ENCODE results near the gene SPON2.

SPON2 gene

GRCh38 chr4:1198098-1198844 lies 25.9 kb upstream of the SPON2 start:
- H3K9me3 ChIP-seq (ENCODE audit: control extremely low read depth in 1 of 5, control insufficient read depth in 4 of 5, insufficient read depth in 2 of 5, low read depth in 1 of 5, low read length in 4 of 5) = no peaks in the 10 kb centered on the region
- H3K4me3 ChIP-seq (ENCODE audit: control insufficient read depth in 1 of 7, extremely low read depth in 1 of 7, insufficient read depth in 4 of 7, low read depth in 2 of 7, low read length in 6 of 7) = no peak overlapping the region
- no peak overlapping the region for H3K27ac ChIP-seq (ENCODE audit: insufficient read depth in 1 of 2, low read depth in 1 of 2, low read length in 2 of 2, poor library complexity in 1 of 2, severe bottlenecking in 2 of 2)
- WGBS (ENCODE audit: insufficient coverage) = 97% methylated on average over 20 of the region's 24 CpGs
- peaks cover 0 to 2% (median 0%) of the 10 kb centered on the region in 5 experiments for H3K27me3 ChIP-seq (replicated peaks in 2 of 5; ENCODE audit: control insufficient read depth in 4 of 5, insufficient read depth in 5 of 5, low read length in 4 of 5)
- POLR2A ChIA-PET = no interaction called here
- no peaks in the 10 kb centered on the region for H3K36me3 ChIP-seq (ENCODE audit: control insufficient read depth in 4 of 4, insufficient read depth in 4 of 4, low read length in 3 of 4)
- CTCF ChIA-PET = interaction anchor here (1.6 kb wide), 1 partner anchor 35 kb away, joined by 3 read pairs; no protein-coding TSS in a partner anchor
- no peak for DNase-seq
- H3K4me1 ChIP-seq (ENCODE audit: control extremely low read depth in 1 of 4, control insufficient read depth in 4 of 4, insufficient read depth in 4 of 4, low read length in 3 of 4) = peaks cover 0 to 38% (median 35%) of the 10 kb centered on the region in 4 experiments

GRCh38 chr4:1196421-1197183 lies 24.2 kb upstream of the SPON2 start:
- DNase-seq = no peak
- Histone ChIP-seq H3K9me3 (ENCODE audit: control extremely low read depth in 1 of 5, control insufficient read depth in 4 of 5, insufficient read depth in 2 of 5, low read depth in 1 of 5, low read length in 4 of 5) (no peaks in the 10 kb centered on the region), H3K27me3 (replicated peaks in 2 of 5; ENCODE audit: control insufficient read depth in 4 of 5, insufficient read depth in 5 of 5, low read length in 4 of 5) (peaks cover 0 to 2% (median 0%) of the 10 kb centered on the region in 5 experiments), H3K27ac (ENCODE audit: insufficient read depth in 1 of 2, low read depth in 1 of 2, low read length in 2 of 2, poor library complexity in 1 of 2, severe bottlenecking in 2 of 2) (no peak overlapping the region), H3K4me3 (ENCODE audit: control insufficient read depth in 1 of 7, extremely low read depth in 1 of 7, insufficient read depth in 4 of 7, low read depth in 2 of 7, low read length in 6 of 7) (no peak overlapping the region), H3K36me3 (ENCODE audit: control insufficient read depth in 4 of 4, insufficient read depth in 4 of 4, low read length in 3 of 4) (no peaks in the 10 kb centered on the region), H3K4me1 (ENCODE audit: control extremely low read depth in 1 of 4, control insufficient read depth in 4 of 4, insufficient read depth in 4 of 4, low read length in 3 of 4) (peaks cover 0 to 23% (median 20%) of the 10 kb centered on the region in 4 experiments)
- ChIA-PET POLR2A (no interaction called here), CTCF (interaction anchor here (0.9 to 1.6 kb wide), 2 partner anchors 25 to 37 kb away, joined by 3 read pairs; no protein-coding TSS in a partner anchor)
- 94% methylated on average over 13 of the region's 13 CpGs for WGBS (ENCODE audit: insufficient coverage)

GRCh38 chr4:1195891-1196401 lies 23.6 kb upstream of the SPON2 start:
- ChIA-PET POLR2A (no interaction called here), CTCF (interaction anchor here (0.9 kb wide), 1 partner anchor 25 kb away, joined by 3 read pairs; no protein-coding TSS in a partner anchor)
- Histone ChIP-seq H3K4me3 (ENCODE audit: control insufficient read depth in 1 of 7, extremely low read depth in 1 of 7, insufficient read depth in 4 of 7, low read depth in 2 of 7, low read length in 6 of 7) (no peak overlapping the region), H3K27ac (ENCODE audit: insufficient read depth in 1 of 2, low read depth in 1 of 2, low read length in 2 of 2, poor library complexity in 1 of 2, severe bottlenecking in 2 of 2) (no peak overlapping the region), H3K4me1 (ENCODE audit: control extremely low read depth in 1 of 4, control insufficient read depth in 4 of 4, insufficient read depth in 4 of 4, low read length in 3 of 4) (peaks cover 0 to 17% (median 15%) of the 10 kb centered on the region in 4 experiments), H3K36me3 (ENCODE audit: control insufficient read depth in 4 of 4, insufficient read depth in 4 of 4, low read length in 3 of 4) (no peaks in the 10 kb centered on the region), H3K27me3 (replicated peaks in 2 of 5; ENCODE audit: control insufficient read depth in 4 of 5, insufficient read depth in 5 of 5, low read length in 4 of 5) (peaks cover 0 to 2% (median 0%) of the 10 kb centered on the region in 5 experiments), H3K9me3 (ENCODE audit: control extremely low read depth in 1 of 5, control insufficient read depth in 4 of 5, insufficient read depth in 2 of 5, low read depth in 1 of 5, low read length in 4 of 5) (no peaks in the 10 kb centered on the region)
- WGBS (ENCODE audit: insufficient coverage) = 94% methylated on average over 16 of the region's 16 CpGs
- DNase-seq = no peak

- ChIA-PET POLR2A (no interaction called here), CTCF (no interaction called here)
- Histone ChIP-seq H3K4me3 (ENCODE audit: control insufficient read depth in 1 of 7, extremely low read depth in 1 of 7, insufficient read depth in 4 of 7, low read depth in 2 of 7, low read length in 6 of 7) (no peak overlapping the region), H3K27me3 (replicated peaks in 2 of 5; ENCODE audit: control insufficient read depth in 4 of 5, insufficient read depth in 5 of 5, low read length in 4 of 5) (peaks cover 0 to 2% (median 0%) of the 10 kb centered on the region in 5 experiments), H3K4me1 (ENCODE audit: control extremely low read depth in 1 of 4, control insufficient read depth in 4 of 4, insufficient read depth in 4 of 4, low read length in 3 of 4) (peaks cover 0 to 9% (median 7%) of the 10 kb centered on the region in 4 experiments), H3K9me3 (ENCODE audit: control extremely low read depth in 1 of 5, control insufficient read depth in 4 of 5, insufficient read depth in 2 of 5, low read depth in 1 of 5, low read length in 4 of 5) (no peaks in the 10 kb centered on the region), H3K36me3 (ENCODE audit: control insufficient read depth in 4 of 4, insufficient read depth in 4 of 4, low read length in 3 of 4) (no peaks in the 10 kb centered on the region), H3K27ac (ENCODE audit: insufficient read depth in 1 of 2, low read depth in 1 of 2, low read length in 2 of 2, poor library complexity in 1 of 2, severe bottlenecking in 2 of 2) (no peak overlapping the region)
- 91% methylated on average over 18 of the region's 29 CpGs for WGBS (ENCODE audit: insufficient coverage)
- DNase-seq = no peak
Measured at GRCh38 chr4:1195109-1195671, 22.8 kb upstream of the SPON2 start.

- no peaks in the 10 kb centered on the region for H3K36me3 ChIP-seq (ENCODE audit: control insufficient read depth in 4 of 4, insufficient read depth in 4 of 4, low read length in 3 of 4)
- CTCF ChIA-PET = interaction anchor here (1.0 kb wide), 1 partner anchor 11 kb away, joined by 5 read pairs; no protein-coding TSS in a partner anchor
- WGBS (ENCODE audit: insufficient coverage) = 92% methylated on average over 51 of the region's 52 CpGs
- POLR2A ChIA-PET = no interaction called here
- no peak for DNase-seq
- H3K27me3 ChIP-seq (replicated peaks in 2 of 5; ENCODE audit: control insufficient read depth in 4 of 5, insufficient read depth in 5 of 5, low read length in 4 of 5) = peaks cover 0 to 2% (median 0%) of the 10 kb centered on the region in 5 experiments
- H3K4me1 ChIP-seq (ENCODE audit: control extremely low read depth in 1 of 4, control insufficient read depth in 4 of 4, insufficient read depth in 4 of 4, low read length in 3 of 4) = peaks cover 0 to under 1% (median 0%) of the 10 kb centered on the region in 4 experiments
- no peaks in the 10 kb centered on the region for H3K9me3 ChIP-seq (ENCODE audit: control extremely low read depth in 1 of 5, control insufficient read depth in 4 of 5, insufficient read depth in 2 of 5, low read depth in 1 of 5, low read length in 4 of 5)
- no peak overlapping the region for H3K4me3 ChIP-seq (ENCODE audit: control insufficient read depth in 1 of 7, extremely low read depth in 1 of 7, insufficient read depth in 4 of 7, low read depth in 2 of 7, low read length in 6 of 7)
- no peak overlapping the region for H3K27ac ChIP-seq (ENCODE audit: insufficient read depth in 1 of 2, low read depth in 1 of 2, low read length in 2 of 2, poor library complexity in 1 of 2, severe bottlenecking in 2 of 2)
Measured at GRCh38 chr4:1194010-1194900, 21.9 kb upstream of the SPON2 start.

- POLR2A ChIA-PET = no interaction called here
Measured at GRCh38 chr4:1193206-1194009, 21.0 kb upstream of the SPON2 start.

More at GRCh38 chr4:1193206-1194009, 21.0 kb upstream of the SPON2 start:
- CTCF ChIA-PET = interaction anchor here (1.0 kb wide), 1 partner anchor 10 kb away, joined by 5 read pairs; no protein-coding TSS in a partner anchor
- Histone ChIP-seq H3K36me3 (ENCODE audit: control insufficient read depth in 4 of 4, insufficient read depth in 4 of 4, low read length in 3 of 4) (no peaks in the 10 kb centered on the region), H3K27me3 (replicated peaks in 2 of 5; ENCODE audit: control insufficient read depth in 4 of 5, insufficient read depth in 5 of 5, low read length in 4 of 5) (peaks cover 0 to 2% (median 0%) of the 10 kb centered on the region in 5 experiments), H3K27ac (ENCODE audit: insufficient read depth in 1 of 2, low read depth in 1 of 2, low read length in 2 of 2, poor library complexity in 1 of 2, severe bottlenecking in 2 of 2) (no peak overlapping the region), H3K4me1 (ENCODE audit: control extremely low read depth in 1 of 4, control insufficient read depth in 4 of 4, insufficient read depth in 4 of 4, low read length in 3 of 4) (no peaks in the 10 kb centered on the region), H3K4me3 (ENCODE audit: control insufficient read depth in 1 of 7, extremely low read depth in 1 of 7, insufficient read depth in 4 of 7, low read depth in 2 of 7, low read length in 6 of 7) (no peak overlapping the region), H3K9me3 (ENCODE audit: control extremely low read depth in 1 of 5, control insufficient read depth in 4 of 5, insufficient read depth in 2 of 5, low read depth in 1 of 5, low read length in 4 of 5) (no peaks in the 10 kb centered on the region)
- 83% methylated on average over 3 of the region's 28 CpGs for WGBS (ENCODE audit: insufficient coverage)
- DNase-seq = no peak
